Thoracic aorta (tissue), 2 donors: ENCODE measurements around the gene HDAC4. TPM values are rescaled to one million over a fixed set of nuclear protein-coding genes. Genes with fewer than 3 reads are reported as not detected.

Experiments used
- ATAC-seq: fragments of 150-250 bp; one replicate; pipeline ENCODE4 v1.8.0; 2017; ENCODE audit warnings: low read depth; ENCODE audit not compliant: insufficient number of reproducible peaks, low FRiP score
- DNase-seq: peaks from one replicate; pipeline ENCODE4 v3.0.0-alpha.2; 2020; ENCODE audit warnings: low spot score
- H3K27ac ChIP-seq, 2 donors: fragments of 200-600 bp; sonication (generic); 1 replicate in 1 of 2; 2 replicates in 1 of 2; pipeline ENCODE4 v1.5.1; 2016; ENCODE audit warnings: mild to moderate bottlenecking in 2 of 2, moderate library complexity in 2 of 2
- H3K27me3 ChIP-seq: fragments of 200-600 bp; sonication (generic); replicated peaks from 2 replicates; pipeline ENCODE4 v1.6.0; 2016; ENCODE audit warnings: mild to moderate bottlenecking; ENCODE audit not compliant: insufficient read depth
- H3K36me3 ChIP-seq: fragments of 200-600 bp; sonication (generic); one replicate; pipeline ENCODE4 v1.5.1; 2016
- H3K4me1 ChIP-seq, 2 donors: fragments of 200-600 bp; sonication (generic); 1 replicate in 1 of 2; 2 replicates in 1 of 2; pipeline versions ENCODE4 v1.5.1 to v1.6.0; 2016; ENCODE audit warnings: low read depth in 2 of 2, mild to moderate bottlenecking in 1 of 2; ENCODE audit not compliant: control insufficient read depth in 1 of 2
- H3K4me3 ChIP-seq: fragments of 200-600 bp; sonication (generic); 2 replicates; pipeline ENCODE4 v1.5.1; 2016; ENCODE audit warnings: mild to moderate bottlenecking
- H3K9me3 ChIP-seq: fragments of 200-600 bp; sonication (generic); 2 replicates; pipeline ENCODE4 v1.5.1; 2016
- CTCF ChIP-seq: fragments of 200-600 bp; sonication (generic); IDR thresholded peaks from one replicate; pipeline ENCODE4 v1.5.1; 2019; ENCODE audit warnings: antibody characterized with exemption
- total RNA-seq, 2 donors: library from RNA; depleted of rRNA; stranded (reverse); fragments of >200 nt; gene quantifications; one replicate each; pipeline versions ENCODE4 v1.1.0 to v1.2.3, GENCODE V29; 2016

The HDAC4 gene
- total RNA-seq, 2 donors from 2014 or later: 79.2 to 163 TPM

DNA sequence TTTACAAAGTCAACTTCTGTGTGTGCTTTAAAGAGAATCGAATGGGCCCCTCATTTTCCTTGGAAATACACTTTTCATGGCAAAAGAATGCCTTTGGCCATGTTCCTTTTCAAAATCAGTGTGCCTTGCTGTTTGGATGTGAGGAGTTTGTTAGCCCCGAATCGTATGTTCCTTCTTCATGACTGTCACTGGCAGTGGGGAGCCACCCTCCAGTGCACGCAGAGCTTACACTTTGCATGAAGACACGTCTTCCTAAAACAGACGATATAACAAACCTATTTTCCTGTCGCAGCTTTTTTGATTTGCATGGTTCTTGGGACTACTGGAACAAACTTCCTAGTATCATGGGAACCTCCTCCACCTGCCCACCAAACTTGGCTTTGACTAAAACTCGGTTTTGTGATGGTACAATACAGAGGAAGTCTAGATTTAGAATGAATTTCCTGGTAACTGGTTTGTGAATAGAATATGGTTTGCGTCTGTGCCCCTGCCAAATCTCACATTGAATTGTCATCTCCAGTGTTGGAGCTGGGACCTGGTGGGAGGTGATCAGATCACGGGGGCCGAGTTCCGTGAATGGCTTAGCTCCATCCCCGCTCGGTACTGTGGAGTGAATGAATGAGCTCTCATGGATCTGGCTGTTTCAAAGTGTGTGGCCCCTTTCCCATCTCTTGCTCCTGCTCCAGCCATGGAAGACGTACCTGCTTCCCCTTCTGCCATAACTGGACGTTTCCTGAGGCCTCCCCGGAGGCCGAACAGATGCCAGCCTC is 358.1 kb downstream of the HDAC4 start:
- Histone ChIP-seq H3K4me3 (no peak overlapping the region), H3K9me3 (no peaks in the 10 kb centered on the region), H3K4me1 (no peaks in the 10 kb centered on the region), H3K27me3 (no peaks in the 10 kb centered on the region), H3K27ac (no peak overlapping the region), H3K36me3 (no peaks in the 10 kb centered on the region)
- DNase-seq (no peak), ATAC-seq (no peak)
- no peak for TF ChIP-seq CTCF

DNA sequence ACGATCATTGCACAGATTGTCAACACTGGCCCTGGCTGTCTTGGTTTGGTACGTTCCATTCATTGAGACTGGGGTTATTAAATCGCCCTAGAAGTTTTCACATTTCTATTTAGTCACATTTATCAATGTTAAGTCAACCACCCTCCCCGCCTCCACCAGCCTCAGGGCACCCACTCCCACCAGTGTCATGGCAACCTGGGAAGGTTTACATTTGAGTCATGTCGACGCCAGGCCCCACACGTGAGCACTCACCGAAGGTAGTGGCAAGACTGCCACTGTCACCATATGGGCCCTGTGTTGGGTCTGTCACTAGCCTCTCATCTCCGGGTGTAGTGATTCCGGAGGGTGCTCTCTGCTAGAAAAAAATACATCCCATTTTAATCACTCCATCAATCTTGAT is 358.8 kb downstream of the HDAC4 start:
- Histone ChIP-seq H3K27me3 (no peaks in the 10 kb centered on the region), H3K4me3 (no peak overlapping the region), H3K4me1 (no peaks in the 10 kb centered on the region), H3K9me3 (no peaks in the 10 kb centered on the region), H3K36me3 (no peaks in the 10 kb centered on the region), H3K27ac (no peak overlapping the region)
- TF ChIP-seq CTCF: no peak
- no peak for ATAC-seq
- DNase-seq: no peak

DNA sequence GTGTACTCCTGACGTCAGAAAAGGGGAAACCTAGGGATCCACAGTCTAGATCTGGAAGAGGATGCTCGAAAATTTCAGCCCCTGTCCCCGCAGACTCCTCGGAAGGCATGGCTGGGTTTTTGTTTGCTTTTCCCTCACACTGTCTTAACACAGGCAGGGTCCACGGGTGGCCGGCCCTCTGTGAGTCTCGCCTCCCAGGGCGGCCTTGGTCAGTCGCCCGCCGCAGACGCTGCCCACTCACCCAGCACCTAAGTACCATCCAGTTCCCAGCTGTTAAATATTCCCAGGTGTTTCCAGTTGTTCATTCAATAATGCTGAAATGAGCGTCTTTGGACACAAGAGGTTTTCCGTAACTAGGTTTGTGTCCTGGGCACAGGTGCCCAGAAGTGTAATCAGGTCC is 359.8 kb downstream of the HDAC4 start:
- Histone ChIP-seq H3K36me3 (no peaks in the 10 kb centered on the region), H3K4me3 (no peak overlapping the region), H3K9me3 (no peaks in the 10 kb centered on the region), H3K4me1 (no peaks in the 10 kb centered on the region), H3K27ac (no peak overlapping the region), H3K27me3 (no peaks in the 10 kb centered on the region)
- TF ChIP-seq CTCF: no peak
- ATAC-seq (no peak), DNase-seq (no peak)

DNA sequence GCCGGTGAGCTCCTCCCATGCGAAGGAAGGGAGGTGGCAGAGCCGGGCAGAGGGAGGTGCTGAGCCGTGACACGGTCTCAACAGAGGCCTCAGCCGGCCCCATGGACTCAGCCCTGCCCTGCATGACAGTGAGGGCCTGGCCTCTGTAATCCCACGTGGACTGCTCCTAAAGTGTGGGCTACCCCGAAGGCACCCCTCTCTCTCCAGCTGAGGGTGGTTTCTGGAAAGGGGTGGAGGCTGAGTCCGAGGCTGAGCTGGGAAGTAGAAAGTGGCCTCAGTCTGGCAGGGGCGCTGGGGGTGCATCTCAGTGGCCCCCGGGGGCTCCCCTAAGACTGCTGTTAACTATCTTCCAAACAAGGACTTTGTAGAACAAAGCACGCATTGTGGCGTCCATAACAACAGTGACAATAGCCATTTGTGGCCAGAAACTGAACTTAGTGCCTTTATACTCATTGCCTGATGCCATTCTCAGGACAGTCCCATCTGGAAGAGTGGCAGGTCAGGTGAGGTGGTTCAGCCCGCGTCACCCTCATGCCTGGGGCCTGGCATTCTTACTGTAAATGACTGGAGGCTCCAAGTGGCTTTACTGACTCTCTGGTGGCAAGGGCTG is 360.6 kb downstream of the HDAC4 start:
- H3K9me3 ChIP-seq: no peaks in the 10 kb centered on the region
- no peak overlapping the region for H3K27ac ChIP-seq
- DNase-seq: no peak
- no peaks in the 10 kb centered on the region for H3K4me1 ChIP-seq
- no peaks in the 10 kb centered on the region for H3K36me3 ChIP-seq
- TF ChIP-seq CTCF: no peak
- H3K4me3 ChIP-seq: no peak overlapping the region
- no peaks in the 10 kb centered on the region for H3K27me3 ChIP-seq
- no peak for ATAC-seq

DNA sequence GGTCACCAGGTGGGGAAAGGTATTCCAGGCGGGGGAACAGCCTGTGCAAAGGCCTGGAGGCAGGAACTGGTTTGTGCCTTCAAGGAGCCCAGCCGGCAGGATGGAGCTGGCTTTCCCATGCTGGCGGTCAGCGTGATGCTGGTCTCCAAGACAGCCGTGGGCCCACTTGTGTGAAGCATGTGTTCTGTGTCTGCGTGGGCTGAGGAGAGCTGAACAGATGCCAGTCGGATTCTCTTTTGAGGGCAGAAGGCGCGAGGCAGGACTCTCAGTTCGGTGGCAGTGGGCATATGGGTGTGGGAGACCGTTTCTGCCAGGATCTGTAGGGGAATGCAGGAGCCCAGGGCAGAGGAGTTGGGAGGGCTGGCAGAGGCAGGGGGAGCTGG is 361.4 kb downstream of the HDAC4 start:
- TF ChIP-seq CTCF: no peak
- no peaks in the 10 kb centered on the region for H3K4me1 ChIP-seq
- no peak overlapping the region for H3K27ac ChIP-seq
- no peak overlapping the region for H3K4me3 ChIP-seq
- no peak for DNase-seq
- ATAC-seq: no peak
- no peaks in the 10 kb centered on the region for H3K36me3 ChIP-seq
- H3K27me3 ChIP-seq: no peaks in the 10 kb centered on the region
- H3K9me3 ChIP-seq: no peaks in the 10 kb centered on the region
